Measurements from ENCODE around the gene GMPS.
A peak's percentile ranks its signal among the peaks of the same experiment; 100 is the strongest.
"Not testable (repeated sequence)": the region's sequence is repeated elsewhere in the genome, so short reads cannot be mapped to it uniquely, and the experiment has no call there.

The GMPS gene

DNA sequence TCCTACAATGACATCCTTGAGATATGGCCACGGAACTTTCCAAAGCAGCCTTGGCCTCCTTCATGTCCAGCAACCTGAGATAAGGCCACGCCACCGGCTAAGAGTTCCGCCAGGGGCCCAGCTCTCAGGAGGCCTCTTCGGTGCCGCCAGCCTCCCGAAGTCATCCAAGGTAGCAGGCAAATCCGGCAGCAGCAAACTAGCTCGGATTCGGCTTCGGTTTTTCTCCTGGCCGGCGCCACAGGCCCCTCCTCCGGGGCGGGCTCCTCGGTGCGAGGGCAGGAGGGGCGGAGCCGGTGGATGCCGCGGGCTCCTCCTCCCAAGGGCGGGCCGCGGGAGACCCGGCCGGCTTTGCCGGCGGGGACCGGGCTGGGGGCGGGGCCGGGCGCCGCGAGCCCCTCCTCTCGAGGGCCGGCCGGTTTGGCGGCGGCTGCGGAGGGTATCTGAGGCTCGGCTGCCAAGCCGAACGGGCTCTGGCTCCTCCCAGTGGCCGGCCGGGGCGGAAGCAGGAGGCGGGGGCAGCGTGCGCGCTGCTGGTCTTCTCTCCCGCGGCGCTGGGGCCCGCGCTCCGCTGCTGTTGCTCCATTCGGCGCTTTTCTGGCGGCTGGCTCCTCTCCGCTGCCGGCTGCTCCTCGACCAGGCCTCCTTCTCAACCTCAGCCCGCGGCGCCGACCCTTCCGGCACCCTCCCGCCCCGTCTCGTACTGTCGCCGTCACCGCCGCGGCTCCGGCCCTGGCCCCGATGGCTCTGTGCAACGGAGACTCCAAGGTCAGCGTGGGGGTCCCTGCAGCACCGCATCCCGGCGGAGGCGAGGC, at the start of gene GMPS:
Gene GMPS (plus strand): TSS at position 518 of the 812 bp plus-strand sequence. CDS start 221 bp downstream, at position 739.
- DNase-seq = peak; percentile 97

- not testable (repeated sequence) for DNase-seq
Measured at GRCh38 chr3:155828490-155829098, 41.9 kb upstream of the GMPS start.

- DNase-seq = no peak
Measured at GRCh38 chr3:155835341-155836071, 34.9 kb upstream of the GMPS start.

GRCh38 chr3:155843569-155843968, 26.9 kb upstream of the GMPS start:
- no peak for DNase-seq

DNA sequence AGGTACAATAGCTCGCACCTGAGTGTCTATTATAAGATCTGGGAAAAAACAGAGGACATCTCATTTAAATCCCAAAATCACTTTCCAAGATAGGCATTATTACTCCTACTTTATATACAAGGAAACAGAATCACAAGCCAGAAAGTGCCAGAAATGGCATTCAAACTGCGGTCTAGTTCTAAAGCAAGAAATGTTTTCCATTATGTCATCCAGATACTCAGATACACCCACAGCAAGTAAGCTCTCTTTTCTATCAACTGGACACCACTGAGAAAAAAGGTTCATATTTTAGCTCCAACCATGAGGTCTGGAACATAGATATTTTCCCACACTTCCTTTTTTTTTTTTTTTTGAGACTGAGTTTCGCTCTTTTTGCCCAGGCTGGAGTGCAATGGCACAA, 24.3 kb upstream of the GMPS start:
- DNase-seq = no peak

GRCh38 chr3:155847993-155848392, 22.5 kb upstream of the GMPS start:
- DNase-seq = no peak

DNA sequence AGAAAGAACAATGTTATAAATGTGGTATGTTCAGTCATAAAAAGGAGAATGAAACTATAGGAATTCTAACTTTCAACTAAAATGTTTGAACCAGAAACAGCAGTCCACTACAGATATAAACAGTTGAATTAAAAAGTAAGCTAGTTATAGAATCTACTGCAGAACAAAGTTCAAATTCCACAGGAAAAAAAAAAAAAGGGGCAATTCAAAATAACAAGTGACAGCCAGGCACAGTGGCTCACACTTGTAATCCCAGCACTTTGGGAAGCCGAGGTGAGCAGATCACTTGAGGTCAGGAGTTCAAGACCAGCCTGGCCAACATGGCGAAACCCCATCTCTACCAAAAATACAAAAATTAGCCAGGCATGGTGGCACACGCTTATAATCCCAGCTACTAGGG, 21.0 kb upstream of the GMPS start:
- DNase-seq = not testable (repeated sequence)

- DNase-seq = no peak
Measured at GRCh38 chr3:155852341-155852740, 18.1 kb upstream of the GMPS start.

- DNase-seq = peak; percentile 20
Measured at GRCh38 chr3:155853214-155854140, 17.0 kb upstream of the GMPS start.

DNA sequence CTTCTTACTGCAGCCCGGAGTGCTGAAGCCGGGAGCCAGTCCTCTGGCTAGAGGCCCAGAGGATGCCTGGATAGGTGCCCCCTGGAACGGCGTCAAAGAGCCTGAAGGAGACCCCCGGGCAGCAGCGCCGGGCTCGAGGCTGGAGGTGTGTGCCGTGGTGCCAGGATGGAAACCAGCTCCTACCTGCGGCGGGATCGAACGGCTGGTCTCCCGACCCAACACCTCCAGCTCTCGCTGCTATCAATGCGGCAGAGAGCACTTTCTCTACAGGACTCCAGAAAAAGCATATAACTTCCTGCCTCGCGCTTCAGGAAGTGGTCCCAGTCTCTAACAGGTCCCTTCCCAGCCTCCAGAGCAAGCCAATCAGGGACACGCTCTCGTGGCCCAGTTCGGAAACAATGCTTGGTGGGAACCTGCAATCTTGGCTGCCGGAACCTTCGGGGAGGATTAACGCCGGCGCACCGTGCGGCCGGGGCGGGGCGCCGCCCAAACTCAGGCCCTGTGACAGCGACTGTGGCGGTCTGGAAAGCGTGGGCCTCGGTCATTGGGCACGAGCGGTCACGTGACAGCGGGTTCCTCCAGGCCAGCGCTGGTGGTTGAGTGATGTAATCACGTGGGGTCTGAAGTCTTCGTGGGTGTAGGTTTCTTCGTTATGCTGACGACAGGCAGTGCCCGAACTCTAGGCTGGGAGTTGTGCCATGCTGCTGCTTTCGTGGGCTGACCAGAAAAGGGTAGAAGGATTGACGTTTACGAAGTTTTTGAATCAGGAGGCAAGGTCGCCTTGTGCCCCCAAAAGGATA, 16.1 kb upstream of the GMPS start, which contains the start of gene SLC33A1:
Gene SLC33A1 (minus strand): TSS at position 287 of the 800 bp plus-strand sequence. CDS start 430 bp downstream, outside the sequence.
- DNase-seq = peak; percentile 100

- DNase-seq = peak; percentile 48
Measured at GRCh38 chr3:155859859-155860258, 10.6 kb upstream of the GMPS start.

DNA sequence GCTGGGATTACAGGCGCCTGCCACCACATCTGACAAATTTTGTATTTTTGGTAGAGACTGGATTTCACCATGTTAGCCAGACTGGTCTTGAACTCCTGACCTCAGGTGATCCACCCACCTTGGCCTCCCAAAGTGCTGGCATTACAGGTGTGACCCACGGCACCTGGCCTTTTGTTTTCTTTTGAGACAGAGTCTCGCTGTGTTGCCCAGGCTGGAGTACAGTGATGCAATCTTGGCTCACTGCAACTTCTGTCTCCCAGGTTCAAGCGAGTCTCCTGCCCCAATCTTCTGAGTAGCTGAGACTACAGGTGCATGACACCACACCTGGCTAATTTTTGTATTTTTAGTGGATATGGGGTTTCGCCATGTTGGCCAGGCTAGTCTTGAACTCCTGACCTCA, 10.0 kb upstream of the GMPS start:
- DNase-seq = not testable (repeated sequence)

GRCh38 chr3:155861476-155862183, 8.8 kb upstream of the GMPS start:
- DNase-seq = no peak

DNA sequence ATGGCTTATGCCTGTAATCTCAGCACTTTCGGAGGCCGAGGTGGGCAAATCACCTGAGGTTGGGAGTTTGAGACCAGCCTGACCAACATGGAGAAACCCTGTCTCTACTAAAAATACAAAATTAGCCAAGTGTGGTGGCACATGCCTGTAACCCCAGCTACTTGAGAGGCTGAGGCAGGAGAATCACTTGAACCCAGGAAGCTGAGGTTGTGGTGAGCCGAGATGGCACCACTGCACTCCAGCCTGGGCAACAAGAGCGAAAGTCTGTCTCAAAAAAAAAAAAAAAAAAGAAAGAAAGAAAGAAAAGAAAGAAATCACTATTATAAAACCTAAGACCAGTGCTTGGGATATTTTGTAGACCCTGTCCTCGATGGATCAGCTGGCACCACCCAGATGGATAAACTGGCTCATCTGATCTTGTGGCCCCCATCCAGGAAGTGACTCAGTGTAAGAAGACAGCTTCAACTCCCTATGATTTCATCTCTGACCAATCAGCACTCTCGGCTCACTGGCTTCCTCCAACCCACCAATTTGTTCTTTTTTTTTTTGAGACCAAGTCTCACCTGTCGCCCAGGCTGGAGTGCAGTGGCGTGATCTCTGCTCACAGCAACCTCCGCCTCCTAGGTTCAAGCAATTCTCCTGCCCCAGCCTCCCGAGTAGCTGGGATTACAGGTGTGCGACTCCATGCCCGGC, 8.0 kb upstream of the GMPS start:
- not testable (repeated sequence) for DNase-seq

DNA sequence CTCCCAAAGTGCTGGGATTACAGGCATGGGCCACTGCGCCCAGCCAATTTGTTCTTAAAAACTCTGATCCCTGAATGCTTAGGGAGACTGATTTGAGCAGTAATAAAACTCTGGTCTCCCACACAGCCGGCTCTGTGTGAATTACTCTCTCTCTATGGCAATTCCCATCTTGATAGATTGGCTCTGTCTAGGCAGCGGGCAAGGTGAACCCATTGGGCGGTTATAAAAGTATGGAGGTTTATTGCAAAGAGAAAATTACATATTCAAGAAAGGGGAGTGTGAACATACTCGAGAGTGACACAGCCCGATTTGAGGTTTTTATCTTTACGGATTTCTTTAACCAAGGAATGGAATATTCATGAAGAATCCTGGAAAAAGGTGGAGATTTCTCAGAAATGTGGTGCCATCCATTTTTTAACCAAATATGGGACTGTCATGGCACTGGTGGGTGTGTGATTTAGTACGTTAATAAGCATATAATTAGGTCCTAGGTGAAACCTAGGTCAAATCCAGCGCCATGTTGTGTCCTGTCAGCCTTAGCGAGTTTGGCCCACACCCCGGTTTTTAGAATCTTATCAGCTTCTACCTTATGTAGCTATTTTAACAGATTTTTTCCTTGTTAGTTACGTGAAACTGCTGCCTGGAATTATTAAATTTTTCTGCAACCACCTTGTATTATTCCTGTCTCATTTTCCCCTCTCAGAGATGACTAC, 7.2 kb upstream of the GMPS start:
- no peak for DNase-seq

GRCh38 chr3:155869691-155870090, 759 bp upstream of the GMPS start:
- no peak for DNase-seq

DNA sequence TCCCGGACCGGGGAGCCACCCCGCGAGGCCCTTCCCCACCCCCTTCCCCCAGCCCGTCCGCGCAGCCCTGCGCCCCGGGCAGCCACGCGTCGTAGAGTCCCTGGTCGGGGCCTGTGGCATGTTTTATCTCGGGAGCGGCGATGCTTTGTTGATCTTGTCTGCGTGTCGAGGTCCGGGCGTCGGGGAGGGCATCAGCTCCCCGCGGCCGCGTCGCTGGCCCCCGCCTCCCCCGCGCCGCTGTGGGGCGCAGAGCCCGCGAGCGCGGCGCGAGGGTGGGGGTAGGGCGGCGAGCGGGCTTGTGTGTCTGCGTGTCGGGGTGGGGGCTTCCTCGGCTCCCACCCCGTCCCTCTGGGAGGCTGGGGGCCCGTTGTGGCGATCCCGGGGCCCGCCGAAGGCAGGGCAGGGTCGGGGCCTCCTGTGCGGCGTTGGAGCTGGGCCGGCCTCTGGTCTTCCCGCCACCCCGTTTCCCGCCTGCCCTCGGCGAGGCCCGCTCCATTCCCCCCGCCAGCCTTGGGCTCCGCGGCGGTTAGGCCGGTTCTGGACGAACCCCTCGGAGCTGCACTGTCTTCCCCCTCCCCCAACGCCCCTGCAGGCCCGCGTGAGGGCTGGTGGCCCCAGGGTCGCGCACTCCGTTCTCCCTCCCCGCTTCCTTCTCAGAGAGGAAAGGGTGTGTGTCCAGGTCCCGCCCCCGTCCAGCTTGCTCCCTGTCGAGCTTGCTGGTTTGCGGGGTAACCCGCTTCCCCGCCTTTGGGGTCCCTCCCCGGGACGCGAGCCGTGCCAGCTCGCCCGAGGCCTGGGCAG, 695 bp downstream of the GMPS start:
- peak; percentile 41 for DNase-seq

DNA sequence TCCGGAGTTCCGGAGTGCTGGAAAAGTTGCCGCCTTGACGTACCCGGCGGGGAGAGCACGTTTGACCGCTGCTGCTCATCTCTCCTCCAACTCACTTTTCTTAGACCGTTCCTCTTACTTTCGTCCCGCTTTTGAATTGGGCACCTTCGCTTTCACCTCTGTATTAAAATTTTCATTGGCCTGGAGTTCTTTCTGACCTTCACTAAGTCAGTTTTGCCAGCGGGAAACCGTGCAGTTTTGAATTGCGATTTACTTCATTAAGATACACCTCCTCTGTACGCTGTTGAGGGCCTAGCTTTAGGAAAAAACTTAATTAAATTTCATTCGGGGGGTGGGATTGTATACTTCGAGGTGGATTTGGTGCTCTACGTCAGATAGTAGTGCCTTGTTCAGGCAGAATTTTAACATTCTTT, 1.3 kb downstream of the GMPS start:
- DNase-seq = peak; percentile 41

Measured in COR-L47 (cell line).